ENCODE results near the gene F5. TPM values are rescaled to one million over a fixed set of nuclear protein-coding genes. Genes with fewer than 3 reads are reported as not detected.

F5 gene
- total and polyA plus RNA-seq, 2 donors (not counting 1 experiment from before 2014, with no cell fraction given): 0.01 to 0.27 TPM

- H3K4me1 Mint-ChIP-seq: peaks cover 28% of the 10 kb centered on the region
- H3K4me3 Mint-ChIP-seq: no peak overlapping the region
- Histone ChIP-seq H3K9ac (ENCODE audit: low read length) (no peak overlapping the region), H3K27me3 (replicated peaks in 1 of 4; ENCODE audit: control extremely low read depth in 1 of 4, control insufficient read depth in 3 of 4, insufficient read depth in 4 of 4, low read length in 3 of 4) (peaks cover 0 to 3% (median 0%) of the 10 kb centered on the region in 4 experiments), H4K20me1 (ENCODE audit: control insufficient read depth, insufficient read depth, low read length, poor library complexity, severe bottlenecking) (no peaks in the 10 kb centered on the region), H3K27ac (ENCODE audit: low read length in 2 of 2) (no peak overlapping the region), H3K79me2 (ENCODE audit: control insufficient read depth, insufficient read depth, low read length) (peaks cover 11% of the 10 kb centered on the region), H3K4me3 (ENCODE audit: control extremely low read depth in 1 of 5, extremely low read depth in 1 of 5, insufficient read depth in 1 of 5, low read depth in 2 of 5, low read length in 4 of 5) (no peak overlapping the region), H3K4me2 (replicated peaks; ENCODE audit: low read depth, low read length, poor library complexity, severe bottlenecking) (no peak overlapping the region), H2AFZ (ENCODE audit: insufficient read depth, low read depth, low read length, poor library complexity, severe bottlenecking) (no peak overlapping the region), H3K36me3 (replicated peaks in 1 of 2; ENCODE audit: control extremely low read depth in 1 of 2, control insufficient read depth in 1 of 2, extremely low read depth in 1 of 2, insufficient read depth in 2 of 2, low read length in 1 of 2) (no peaks in the 10 kb centered on the region), H3K9me3 (ENCODE audit: control extremely low read depth in 1 of 3, control insufficient read depth in 2 of 3, insufficient read depth in 1 of 3, low read length in 2 of 3) (no peaks in the 10 kb centered on the region), H3K4me1 (ENCODE audit: control insufficient read depth in 2 of 2, insufficient read depth in 2 of 2, low read length in 2 of 2) (peaks cover 16 to 18% of the 10 kb centered on the region in 2 donors)
- TF ChIP-seq CTCF (IDR thresholded peaks at IDR 0.05) (no peak), EZH2 (IDR thresholded peaks at IDR 0.05; ENCODE audit: borderline replicate concordance, insufficient read depth, low read depth, low read length, poor library complexity, severe bottlenecking) (no peak)
- no peak overlapping the region for H3K27ac Mint-ChIP-seq
- DNase-seq (no peak), ATAC-seq (ENCODE audit: low read depth) (no peak)
- no peaks in the 10 kb centered on the region for H3K9me3 Mint-ChIP-seq (ENCODE audit: insufficient read depth)
- ChIA-PET POLR2A (no interaction called here), CTCF (interaction anchor here (1.0 kb wide), 1 partner anchor 1135 kb away, joined by 4 read pairs; no protein-coding TSS in a partner anchor)
- 90% methylated on average over 2 of the region's 5 CpGs for WGBS (ENCODE audit: insufficient coverage)
- no peaks in the 10 kb centered on the region for H3K27me3 Mint-ChIP-seq
- intact Hi-C loops (cut with micrococcal nuclease): no loop called here
These were observed 102.7 kb downstream of the F5 start for GRCh38 chr1:169483500-169483966.

GRCh38 chr1:169479363-169480066, 106.8 kb downstream of the F5 start:
- Histone ChIP-seq H3K9ac (ENCODE audit: low read length) (no peak overlapping the region), H3K4me3 (ENCODE audit: control extremely low read depth in 1 of 5, extremely low read depth in 1 of 5, insufficient read depth in 1 of 5, low read depth in 2 of 5, low read length in 4 of 5) (no peak overlapping the region), H3K79me2 (ENCODE audit: control insufficient read depth, insufficient read depth, low read length) (peaks cover 11% of the 10 kb centered on the region), H4K20me1 (ENCODE audit: control insufficient read depth, insufficient read depth, low read length, poor library complexity, severe bottlenecking) (no peaks in the 10 kb centered on the region), H3K36me3 (replicated peaks in 1 of 2; ENCODE audit: control extremely low read depth in 1 of 2, control insufficient read depth in 1 of 2, extremely low read depth in 1 of 2, insufficient read depth in 2 of 2, low read length in 1 of 2) (peaks cover 0 to 5% of the 10 kb centered on the region in 2 experiments), H3K4me1 (ENCODE audit: control insufficient read depth in 2 of 2, insufficient read depth in 2 of 2, low read length in 2 of 2) (peaks cover 1 to 5% of the 10 kb centered on the region in 2 donors), H2AFZ (ENCODE audit: insufficient read depth, low read depth, low read length, poor library complexity, severe bottlenecking) (no peak overlapping the region), H3K4me2 (replicated peaks; ENCODE audit: low read depth, low read length, poor library complexity, severe bottlenecking) (no peak overlapping the region), H3K27me3 (replicated peaks in 1 of 4; ENCODE audit: control extremely low read depth in 1 of 4, control insufficient read depth in 3 of 4, insufficient read depth in 4 of 4, low read length in 3 of 4) (no peaks in the 10 kb centered on the region), H3K9me3 (ENCODE audit: control extremely low read depth in 1 of 3, control insufficient read depth in 2 of 3, insufficient read depth in 1 of 3, low read length in 2 of 3) (no peaks in the 10 kb centered on the region), H3K27ac (ENCODE audit: low read length in 2 of 2) (no peak overlapping the region)
- H3K27me3 Mint-ChIP-seq: no peaks in the 10 kb centered on the region
- DNase-seq (no peak), ATAC-seq (ENCODE audit: low read depth) (no peak)
- CTCF ChIA-PET: interaction anchor here (0.6 to 0.7 kb wide), 2 partner anchors 66 to 131 kb away, joined by 3 read pairs; no protein-coding TSS in a partner anchor
- H3K4me1 Mint-ChIP-seq: peaks cover 9% of the 10 kb centered on the region
- TF ChIP-seq EZH2 (IDR thresholded peaks at IDR 0.05; ENCODE audit: borderline replicate concordance, insufficient read depth, low read depth, low read length, poor library complexity, severe bottlenecking) (no peak), CTCF (IDR thresholded peaks at IDR 0.05) (no peak)
- H3K9me3 Mint-ChIP-seq (ENCODE audit: insufficient read depth): no peaks in the 10 kb centered on the region
- no peak overlapping the region for H3K27ac Mint-ChIP-seq
- H3K4me3 Mint-ChIP-seq: no peak overlapping the region
- intact Hi-C loops (cut with micrococcal nuclease): no loop called here
- no CpG with 5 or more reads among the region's 1 CpG for WGBS (ENCODE audit: insufficient coverage)
- POLR2A ChIA-PET: no interaction called here
